ENCODE results near the gene OTOS.

Gene OTOS

DNA sequence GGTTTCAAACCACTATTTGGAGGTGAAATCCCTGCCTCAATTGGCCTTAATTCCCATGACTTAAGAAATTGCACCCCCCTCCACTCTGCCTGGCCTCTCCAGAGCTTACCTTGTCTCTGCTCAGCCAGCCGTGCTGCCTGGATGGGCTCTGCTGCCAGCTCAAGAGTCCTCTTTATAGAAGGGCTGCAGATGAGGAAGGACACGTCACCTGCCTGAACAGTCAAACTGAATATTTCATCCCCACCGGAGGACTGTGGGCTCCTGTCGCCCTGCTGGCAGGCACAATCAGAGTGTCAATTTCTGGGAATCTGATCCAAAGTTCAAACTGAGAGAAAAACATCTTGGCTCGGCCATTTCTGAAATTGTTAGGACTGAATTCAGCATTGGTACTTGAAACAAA lies at the start of gene OTOS:
Gene OTOS, minus strand, starts transcription at position 148 of the 400 bp plus-strand sequence. CDS start 332 bp downstream, outside the sequence.
- DNase-seq (ENCODE audit: low read depth in 3 of 3, low spot score in 1 of 3) = no peak

DNA sequence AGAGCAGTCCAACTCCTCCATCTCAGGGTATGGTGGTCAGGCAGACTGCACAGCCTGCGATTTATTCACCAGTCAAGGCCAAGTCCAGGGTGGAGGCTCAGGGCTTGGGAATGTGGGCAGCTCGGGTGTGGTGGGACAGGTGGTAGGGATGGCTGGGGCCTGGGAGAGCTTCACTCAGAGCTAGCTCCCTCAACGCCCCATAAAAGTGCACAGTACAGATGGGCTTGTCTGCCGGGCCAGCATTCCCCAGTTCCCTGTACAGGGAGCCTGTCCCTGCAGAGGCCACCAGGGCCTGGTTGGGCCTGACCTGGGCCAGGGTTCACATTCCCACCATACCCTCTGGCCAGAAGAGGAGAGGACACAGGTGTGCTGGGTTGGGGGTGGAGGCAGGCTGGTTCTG lies 49.2 kb upstream of the OTOS start:
- DNase-seq (ENCODE audit: low read depth in 3 of 3, low spot score in 1 of 3) = no peak

DNA sequence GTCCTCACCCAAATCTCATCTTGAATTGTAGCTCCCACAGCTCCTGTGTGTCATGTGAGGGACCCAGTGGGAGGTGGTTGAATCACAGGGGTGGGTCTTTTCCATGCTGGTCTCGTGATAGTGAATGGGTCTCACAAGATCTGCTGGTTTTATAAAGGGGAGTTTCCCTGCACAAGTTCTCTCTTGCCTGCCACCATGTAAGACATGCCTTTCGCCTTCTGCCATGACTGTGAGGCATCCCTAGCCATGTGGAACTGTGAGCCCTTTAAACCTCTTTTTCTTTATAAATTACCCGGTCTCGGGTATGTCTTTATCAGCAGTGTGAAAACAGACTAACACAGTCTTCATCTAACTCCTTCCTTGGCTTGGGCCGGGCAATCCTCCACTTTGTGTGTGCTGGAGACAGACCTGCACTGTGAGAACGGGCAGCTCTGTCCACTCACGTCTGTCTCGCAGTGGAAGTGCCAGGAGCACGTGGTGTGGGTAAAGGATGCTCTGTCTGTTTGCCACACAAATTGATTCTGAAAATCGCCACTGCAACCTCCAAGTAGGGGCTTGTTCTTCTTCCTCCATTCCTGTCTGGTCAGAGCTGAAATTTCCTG lies 47.6 kb upstream of the OTOS start:
- no peak for DNase-seq (ENCODE audit: low read depth in 3 of 3, low spot score in 1 of 3)

DNA sequence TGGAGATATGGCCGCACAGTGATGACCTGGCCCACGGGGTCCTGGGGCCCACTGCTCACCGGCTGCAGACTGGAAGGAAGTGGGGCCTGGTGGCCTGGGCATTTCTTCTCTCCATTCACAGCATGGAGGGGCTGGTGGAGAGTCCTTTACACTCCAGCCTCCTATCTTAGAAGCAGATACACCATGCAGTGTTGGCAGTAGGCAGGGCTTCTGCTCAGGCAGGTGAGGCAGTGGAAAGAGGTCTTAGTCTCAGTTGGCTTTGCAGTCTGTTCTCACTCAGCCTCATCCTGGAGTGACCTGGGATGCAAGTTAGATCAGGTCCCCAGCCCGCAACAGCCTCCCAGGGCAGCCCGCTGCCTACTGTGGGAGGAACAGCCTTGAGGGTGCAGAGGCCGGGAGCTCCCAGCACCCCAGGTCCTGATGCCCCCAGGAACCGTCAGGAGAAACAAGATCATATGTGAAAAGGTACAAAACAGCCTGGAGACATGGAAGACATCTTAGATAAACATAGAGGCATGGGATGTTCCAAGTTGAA lies 45.8 kb upstream of the OTOS start:
- DNase-seq (ENCODE audit: low read depth in 3 of 3, low spot score in 1 of 3) = no peak

DNA sequence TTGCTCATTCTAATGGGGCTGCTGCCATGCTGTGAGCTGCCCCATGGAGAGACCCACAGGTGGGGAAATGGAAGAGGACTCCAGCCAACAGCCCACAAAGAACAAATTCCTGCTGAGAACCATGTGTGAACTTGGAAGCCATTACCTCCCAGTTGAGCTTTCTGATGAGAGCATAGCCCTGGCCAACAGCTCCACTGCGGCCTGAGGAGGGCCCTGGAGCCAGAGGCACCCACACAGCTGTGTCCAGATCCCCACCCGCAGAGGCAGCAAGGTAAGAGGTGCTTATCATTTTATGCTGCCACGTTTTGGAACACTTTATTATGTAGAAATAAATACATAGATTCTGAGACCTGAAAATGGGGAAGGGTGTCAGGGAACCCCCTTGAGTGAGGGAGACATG lies 44.2 kb upstream of the OTOS start:
- no peak for DNase-seq (ENCODE audit: low read depth in 3 of 3, low spot score in 1 of 3)

DNA sequence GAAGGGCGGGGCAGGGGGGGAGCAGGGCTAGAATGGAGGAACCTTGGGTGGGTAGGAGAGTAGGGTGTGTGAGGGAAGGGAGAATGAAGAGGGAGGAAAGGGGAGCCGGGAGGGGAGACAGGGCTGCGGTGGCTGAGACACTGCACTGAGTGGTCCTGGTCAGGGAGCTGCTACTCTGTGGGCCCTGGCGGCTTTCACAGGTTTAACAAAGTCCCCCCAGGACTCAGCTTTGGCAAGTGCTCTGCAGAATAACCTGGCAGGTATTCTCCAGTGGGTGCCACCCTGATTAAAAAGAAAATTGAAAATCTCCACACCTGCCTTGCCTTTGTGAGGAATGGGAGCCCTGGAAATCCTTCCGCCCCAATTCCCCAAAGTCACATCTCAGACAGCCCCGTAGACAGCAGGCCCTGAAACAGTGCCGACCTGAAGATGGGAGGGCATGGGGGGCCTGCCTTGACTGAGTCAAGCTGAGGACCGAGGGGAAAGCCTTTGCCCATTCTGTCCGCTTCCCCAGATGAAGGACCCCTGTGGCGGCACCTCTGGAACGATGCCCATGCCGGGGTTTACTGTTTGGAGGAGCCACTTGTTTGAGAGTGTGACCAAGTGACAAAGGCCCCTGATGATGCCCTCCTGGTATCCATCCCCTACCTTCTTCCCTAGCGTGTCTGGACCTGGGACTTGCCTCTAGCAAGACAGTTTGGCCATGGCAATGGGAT lies 43.6 kb upstream of the OTOS start:
- no peak for DNase-seq (ENCODE audit: low read depth in 3 of 3, low spot score in 1 of 3)

DNA sequence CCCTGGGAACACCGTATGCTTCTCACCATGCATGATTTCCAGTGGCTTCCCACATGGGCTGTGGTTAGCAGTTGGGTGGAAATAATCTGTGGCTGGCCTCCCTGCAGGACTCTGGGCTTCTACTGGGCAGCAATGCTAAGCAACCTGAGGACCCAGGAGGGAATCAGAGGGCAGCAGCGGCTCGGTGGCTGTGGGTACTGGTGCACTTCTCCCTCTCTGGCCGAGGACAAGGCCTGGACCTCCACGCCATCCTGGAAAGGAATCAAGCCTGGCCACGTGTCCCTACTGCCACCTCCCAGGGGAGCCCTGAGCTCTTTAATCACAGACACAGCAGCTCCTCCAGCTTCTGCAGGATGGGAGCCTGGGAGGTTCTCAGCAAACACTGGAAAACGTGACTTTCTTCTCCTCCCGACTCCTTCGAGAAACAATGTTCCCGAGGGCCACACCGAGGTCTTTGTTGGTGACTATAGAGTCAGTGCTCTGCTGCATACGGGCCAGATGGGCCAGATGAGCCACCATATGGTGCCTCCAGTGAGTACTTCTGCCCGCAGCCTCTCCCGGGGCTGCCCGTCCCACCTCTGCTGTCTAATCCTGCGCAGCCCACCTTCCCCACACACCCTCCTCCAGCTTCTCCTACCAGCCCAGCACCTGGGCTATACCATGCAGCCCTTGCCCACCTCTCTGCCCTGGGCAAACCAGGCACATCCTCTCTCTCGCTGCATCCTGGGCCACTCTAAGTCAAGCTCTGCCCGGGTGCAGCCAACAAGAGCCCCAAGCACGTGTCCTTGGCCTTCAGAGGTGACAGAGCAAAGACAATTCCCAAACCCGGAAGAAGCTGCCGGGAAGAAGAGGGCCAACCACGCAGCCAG lies 42.8 kb upstream of the OTOS start:
- DNase-seq (ENCODE audit: low read depth in 3 of 3, low spot score in 1 of 3) = no peak

DNA sequence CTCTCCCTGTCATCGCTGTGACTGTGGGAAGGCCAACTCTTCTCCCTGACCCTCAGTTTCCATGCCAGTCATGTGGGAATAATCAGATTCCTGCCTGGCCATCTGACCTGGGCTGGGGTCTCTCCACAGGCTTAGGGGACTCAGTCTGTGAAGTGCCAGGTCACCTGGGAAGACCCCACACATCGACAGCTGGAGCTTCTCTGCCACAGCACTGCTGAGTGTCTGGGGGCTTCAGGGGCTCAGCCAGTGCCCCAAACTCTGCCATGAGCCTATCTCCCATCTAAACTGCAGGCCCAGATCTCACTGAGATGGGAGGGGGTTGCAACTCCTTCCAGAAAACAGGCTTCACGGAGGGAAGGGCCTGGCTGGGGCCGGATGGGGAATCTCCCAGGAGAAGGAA lies 42.0 kb upstream of the OTOS start:
- no peak for DNase-seq (ENCODE audit: low read depth in 3 of 3, low spot score in 1 of 3)

DNA sequence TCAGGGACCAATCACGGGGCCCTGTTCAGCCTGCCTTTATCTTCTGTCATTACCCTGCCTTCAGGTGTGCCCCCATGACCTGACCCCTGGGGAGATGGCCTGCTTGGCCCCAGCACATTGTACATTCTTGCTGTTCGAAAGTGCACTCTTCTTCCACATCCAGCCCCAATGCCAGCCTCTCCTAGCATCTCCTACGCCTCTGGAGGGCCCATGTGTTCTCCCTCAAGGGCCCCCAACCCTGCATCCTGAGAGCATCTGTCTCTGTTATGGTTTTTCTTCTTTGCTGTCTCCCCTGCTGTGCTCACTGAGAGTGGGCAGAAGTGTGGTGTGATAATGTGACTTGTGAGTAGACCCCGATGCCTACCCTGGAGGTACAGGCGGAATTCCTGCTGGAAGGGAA lies 41.5 kb upstream of the OTOS start:
- DNase-seq (ENCODE audit: low read depth in 3 of 3, low spot score in 1 of 3) = no peak

DNA sequence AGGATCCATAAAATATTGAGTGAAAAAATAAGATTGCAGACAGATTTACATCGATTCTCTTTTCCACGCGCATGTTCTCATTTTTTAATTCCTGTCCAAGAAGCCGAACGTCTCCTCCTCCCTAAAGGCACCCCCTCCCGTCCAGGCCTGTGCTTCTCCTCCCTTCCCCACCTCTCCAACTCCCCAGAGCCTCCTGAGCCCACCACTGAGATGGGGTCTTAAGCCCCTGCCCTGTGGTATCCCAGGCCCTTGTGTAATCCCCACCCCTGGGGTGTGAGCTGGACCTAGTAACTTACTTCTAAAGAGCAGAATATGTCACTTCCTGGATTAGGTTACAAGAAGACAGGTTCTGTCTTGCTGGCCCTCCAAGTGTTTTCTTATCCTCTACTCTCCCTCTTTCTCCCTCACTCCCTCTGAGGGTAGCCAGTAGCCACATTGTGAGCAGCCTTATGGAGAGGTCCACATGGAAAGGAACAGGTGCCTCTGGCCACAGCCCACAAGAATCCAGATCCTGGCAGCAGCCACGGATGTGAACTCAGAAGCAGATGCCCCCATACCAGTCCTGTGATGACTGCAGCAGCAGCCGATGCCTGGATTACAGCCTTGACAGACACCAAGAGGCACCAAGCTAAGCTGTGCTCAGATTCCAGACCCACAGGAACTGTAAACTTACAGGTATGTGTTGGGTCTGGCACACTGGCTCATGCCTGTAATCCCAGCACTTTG lies 39.6 kb upstream of the OTOS start:
- no peak for DNase-seq (ENCODE audit: low read depth in 3 of 3, low spot score in 1 of 3)

DNA sequence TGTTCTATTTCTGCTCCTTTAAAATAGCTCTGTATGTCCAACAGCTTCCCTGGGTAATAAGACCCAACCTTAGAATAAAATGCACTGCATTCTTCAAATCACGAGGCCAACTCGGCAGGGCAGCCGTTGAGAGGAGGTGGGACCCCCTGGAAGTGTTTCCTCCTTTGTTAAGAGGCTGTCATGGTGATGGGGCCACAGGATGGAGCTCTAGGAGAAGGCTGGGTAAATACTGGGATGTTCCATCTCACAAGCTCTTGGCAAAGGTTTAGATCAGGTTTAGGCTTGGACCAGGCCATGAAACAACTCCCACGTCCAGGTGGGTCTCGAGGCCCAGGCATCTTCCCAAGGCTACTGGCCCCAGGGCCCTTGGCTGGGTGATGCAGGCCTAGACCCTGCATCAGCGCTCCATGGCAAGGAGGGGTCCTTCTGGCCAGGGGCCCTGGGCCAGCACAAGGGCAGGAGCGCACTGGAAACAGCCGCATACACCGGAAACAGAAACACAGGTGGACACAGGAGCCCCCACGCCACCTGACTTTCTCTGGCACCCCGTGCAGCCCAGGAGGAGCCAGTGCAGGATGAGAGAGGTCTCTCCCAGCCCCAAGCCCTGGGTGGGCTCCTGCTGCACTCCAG lies 38.8 kb upstream of the OTOS start:
- no peak for DNase-seq (ENCODE audit: low read depth in 3 of 3, low spot score in 1 of 3)

DNA sequence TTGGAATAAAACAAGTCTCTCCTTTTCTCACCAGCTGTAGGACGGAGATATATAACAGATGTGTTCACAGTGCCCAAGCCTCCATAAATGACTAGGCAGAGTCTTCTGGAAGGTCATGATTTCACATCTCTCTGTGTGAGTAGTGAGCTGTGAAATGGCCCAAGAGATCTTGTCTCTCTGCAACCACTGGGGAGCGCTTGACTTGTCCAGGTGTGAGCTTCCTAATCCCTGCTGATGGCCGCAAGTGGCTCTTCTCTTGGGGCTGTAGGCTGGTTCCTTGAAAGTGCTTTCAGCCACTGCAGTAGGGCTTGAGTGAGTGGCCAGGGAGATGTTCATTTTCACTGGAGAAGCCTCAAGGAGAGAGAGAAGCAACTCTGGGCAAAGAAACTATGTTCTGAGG lies 38.1 kb upstream of the OTOS start:
- no peak for DNase-seq (ENCODE audit: low read depth in 3 of 3, low spot score in 1 of 3)

DNA sequence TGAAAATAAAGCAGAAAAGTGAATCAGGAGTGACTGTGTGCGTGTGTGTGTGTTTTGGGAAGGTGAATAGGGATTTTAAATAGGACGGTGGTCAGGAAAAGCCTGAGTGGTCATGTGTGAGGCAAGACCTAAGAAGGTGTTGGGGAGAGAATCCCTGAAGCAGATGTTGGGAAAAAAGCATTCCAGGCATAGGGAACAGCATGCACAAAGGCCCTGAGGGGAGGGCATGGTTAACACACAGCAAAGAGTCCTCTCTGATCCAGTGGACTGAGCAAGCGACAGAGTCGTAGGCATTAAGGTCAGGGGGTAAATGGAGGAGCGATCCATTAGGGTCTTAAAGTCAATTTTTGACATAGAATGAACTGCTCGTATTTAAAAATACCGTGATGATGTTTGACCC lies 34.0 kb upstream of the OTOS start:
- no peak for DNase-seq (ENCODE audit: low read depth in 3 of 3, low spot score in 1 of 3)

DNA sequence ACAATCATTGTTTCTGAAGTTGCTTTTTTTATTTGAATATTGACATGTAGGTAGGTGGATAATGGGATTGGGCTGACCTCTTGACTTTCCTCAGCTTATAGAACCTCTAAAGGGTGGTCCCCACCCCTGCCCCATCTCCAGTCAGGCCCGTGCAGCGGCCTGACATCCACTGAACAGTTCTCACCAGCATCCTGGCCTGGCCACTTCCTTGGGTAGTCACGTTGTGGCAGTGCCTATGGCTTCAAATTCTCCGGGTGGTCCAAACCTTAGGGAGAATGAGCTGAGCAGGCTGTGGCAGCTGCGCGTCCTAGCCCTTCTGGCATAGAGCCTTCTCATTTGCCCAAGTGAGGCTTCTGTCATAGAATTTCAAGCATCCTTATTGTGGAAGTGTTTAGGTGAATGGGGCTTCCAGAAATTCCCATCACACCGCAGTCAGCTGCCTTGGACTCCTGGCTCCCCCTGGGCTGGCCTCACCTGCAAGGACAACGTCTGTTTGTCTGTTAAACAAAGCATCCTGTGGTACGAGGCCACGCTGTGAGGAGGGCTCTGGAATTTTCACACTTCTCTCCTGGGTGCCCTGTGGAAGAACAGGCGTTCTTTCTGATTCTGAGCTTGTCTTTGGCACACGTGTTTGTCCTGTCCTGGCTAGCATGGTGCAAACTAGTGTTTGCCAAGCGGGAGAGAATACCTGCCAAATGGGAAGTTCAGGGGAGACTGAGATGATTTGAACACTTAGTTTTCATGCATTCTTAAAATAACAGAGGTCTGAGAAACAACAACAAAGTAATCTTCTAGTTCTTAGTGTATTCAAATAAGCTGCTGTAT lies 31.8 kb upstream of the OTOS start:
- no peak for DNase-seq (ENCODE audit: low read depth in 3 of 3, low spot score in 1 of 3)

DNA sequence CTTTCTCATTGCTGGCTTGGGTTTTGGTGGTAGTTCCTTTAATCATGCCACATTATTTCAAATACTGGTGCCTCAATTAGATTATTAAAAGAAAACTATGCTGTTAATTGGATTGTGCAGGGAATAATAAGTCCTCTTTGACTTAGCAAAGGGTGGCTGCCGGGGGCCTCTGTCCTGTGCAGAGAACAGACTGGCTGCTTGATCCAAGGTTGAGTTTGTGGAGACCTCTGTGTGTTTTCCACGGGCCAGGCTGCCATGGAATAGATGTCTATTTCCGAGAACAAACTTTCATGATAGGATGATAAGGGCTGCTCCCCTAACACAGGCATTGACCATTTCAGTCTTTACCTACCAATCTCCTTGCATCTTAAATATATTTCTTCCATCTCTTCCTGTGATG lies 30.4 kb upstream of the OTOS start:
- DNase-seq (ENCODE audit: low read depth in 3 of 3, low spot score in 1 of 3) = no peak

DNA sequence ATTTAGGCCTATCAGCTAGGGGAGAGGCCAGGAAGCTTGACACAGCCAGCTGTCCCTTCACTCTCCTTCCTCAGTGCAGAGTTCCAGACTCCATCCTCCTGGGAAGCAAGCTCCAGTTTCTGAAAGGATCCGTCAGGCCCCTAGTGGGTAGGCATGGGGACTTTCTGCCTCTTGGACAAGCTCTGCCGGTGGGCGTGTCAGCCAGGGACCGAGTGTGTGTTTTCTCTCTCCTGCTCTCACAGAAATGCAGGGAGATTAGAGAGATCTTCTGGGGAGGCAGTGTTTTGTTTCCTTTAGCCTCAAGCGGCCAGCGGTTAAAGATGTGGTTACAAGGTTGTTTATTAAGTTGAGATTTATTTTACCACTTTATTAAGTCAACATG lies 29.9 kb upstream of the OTOS start:
- DNase-seq (ENCODE audit: low read depth in 3 of 3, low spot score in 1 of 3) = no peak

DNA sequence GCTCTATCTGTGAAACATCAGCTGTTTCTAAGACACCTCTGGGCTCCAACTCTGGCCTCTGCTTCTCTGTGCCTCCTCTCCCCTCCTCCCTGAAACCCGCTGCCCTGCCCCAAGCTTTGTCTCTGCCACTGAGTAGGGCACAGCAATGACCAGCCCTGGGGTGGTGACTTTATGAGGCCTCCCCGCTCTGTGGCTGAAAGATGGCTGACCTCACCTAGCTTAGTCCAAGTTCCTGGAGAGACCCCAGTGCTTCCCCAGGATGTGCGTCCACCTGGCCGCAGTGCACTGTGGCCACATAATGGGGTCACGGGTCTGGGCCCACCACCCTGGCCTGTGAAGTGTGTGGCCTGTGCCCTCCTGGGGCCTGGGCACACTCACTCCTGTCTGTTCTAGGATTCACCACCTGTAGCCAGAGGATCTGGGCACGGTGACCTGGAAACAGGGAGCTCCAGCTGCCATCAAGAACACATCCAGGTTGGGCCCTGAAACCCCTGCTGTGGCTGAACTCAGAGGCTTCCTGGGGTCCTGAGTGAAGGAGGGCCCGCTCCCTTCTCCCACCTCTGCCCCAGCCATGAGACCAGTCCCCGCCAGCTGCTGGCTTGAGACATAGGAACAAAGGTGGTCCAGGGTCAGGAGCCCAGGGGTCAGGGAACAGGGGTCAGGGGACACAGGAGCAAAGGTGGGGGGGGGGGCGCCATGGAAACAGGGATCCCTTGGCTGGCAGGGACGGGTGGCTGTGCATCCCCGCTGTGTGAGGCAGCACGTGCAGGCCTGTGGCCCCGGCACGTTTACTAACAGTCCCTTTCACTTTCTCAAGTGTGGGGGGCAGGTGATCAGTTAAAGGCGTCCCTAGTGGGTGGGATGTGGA lies 29.3 kb upstream of the OTOS start:
- no peak for DNase-seq (ENCODE audit: low read depth in 3 of 3, low spot score in 1 of 3)

DNA sequence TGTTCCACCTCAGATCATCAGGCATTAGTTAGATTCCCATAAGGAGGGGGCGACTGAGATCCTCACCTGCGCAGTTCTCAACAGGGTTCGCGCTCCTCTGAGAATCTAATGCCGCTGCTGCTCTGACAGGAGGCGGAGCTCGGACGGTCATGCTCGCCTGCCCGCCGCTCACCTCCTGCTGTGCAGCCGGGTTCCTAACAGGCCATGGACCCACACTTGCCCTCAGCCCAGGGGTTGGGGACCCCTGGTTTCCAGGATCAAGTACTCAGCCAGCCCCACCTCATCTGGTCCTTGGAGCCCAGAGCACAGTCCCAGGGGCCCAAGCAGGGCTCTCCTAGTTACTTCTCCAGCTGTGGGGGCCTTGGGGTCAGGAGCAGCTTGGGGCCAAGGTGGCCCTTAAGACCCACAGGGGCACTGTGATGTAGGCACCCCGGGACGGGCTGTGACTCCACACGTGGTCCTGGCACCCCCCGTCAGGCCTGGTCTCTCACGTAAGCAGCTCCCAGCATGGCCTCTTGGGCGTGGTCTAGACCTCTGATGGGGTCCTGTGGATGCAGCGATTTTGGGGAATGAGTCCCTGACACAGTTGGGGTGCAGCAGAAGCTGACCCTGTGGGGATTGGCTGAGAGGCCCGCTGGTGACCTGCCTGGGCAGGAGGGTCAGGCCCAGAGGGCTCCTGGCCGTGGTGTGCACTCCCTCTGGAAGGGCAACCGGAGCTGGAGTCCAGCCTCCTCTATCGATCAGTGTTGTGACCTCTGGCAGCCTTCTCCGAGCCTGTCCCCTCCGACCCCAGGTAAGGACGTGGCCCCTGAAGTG lies 28.3 kb upstream of the OTOS start:
- no peak for DNase-seq (ENCODE audit: low read depth in 3 of 3, low spot score in 1 of 3)

Measured in stimulated activated CD4-positive, alpha-beta T cell treated with anti-CD3 and anti-CD28 coated beads, TNF-alpha, amount 100 ng/mL, for 1 hour (primary cell).